Adrenal gland (tissue), 12 donors: ENCODE measurements around the gene HAPLN1. TPM values are rescaled to one million over a fixed set of nuclear protein-coding genes. Genes with fewer than 3 reads are reported as not detected.
A peak's percentile ranks its signal among the peaks of the same experiment; 100 is the strongest.

Source experiments
- DNase-seq, 7 donors: peaks; one replicate each; pipeline ENCODE4 v3.0.0-alpha.2; 2019 to 2020
- H3K27ac ChIP-seq, 5 donors: fragments of 200-600 bp; sonication (generic) in 4 of 5; 1 replicate in 3 of 5; 2 replicates in 2 of 5; pipeline versions ENCODE4 v1.5.1 to v1.8.0; 2016 to 2020; ENCODE audit warnings: mild to moderate bottlenecking in 1 of 5
- H3K27me3 ChIP-seq: fragments of 200-600 bp; 2 replicates; pipeline ENCODE4 v1.8.0; 2021
- H3K36me3 ChIP-seq, 2 donors: fragments of 200-600 bp; replicated peaks in 1 of 2; 1 replicate in 1 of 2; 2 replicates in 1 of 2; pipeline versions ENCODE4 v1.5.1 to v1.8.0; 2018 to 2022
- H3K4me1 ChIP-seq, 2 donors: fragments of 200-600 bp; replicated peaks in 1 of 2; 1 replicate in 1 of 2; 2 replicates in 1 of 2; pipeline versions ENCODE4 v1.5.1 to v1.8.0; 2018 to 2021
- H3K4me3 ChIP-seq, 4 donors: fragments of 200-600 bp; sonication (generic) in 3 of 4; one replicate each; pipeline ENCODE4 v1.5.1; 2016 to 2018
- H3K9me3 ChIP-seq, 3 donors: fragments of 200-600 bp; sonication (generic) in 1 of 3; replicated peaks in 1 of 3; 1 replicate in 2 of 3; 2 replicates in 1 of 3; pipeline versions ENCODE4 v1.5.1 to v1.8.0; 2016 to 2021
- CTCF ChIP-seq, 6 experiments: fragments of 450-650 bp in 4 of 6; fragments of 200-600 bp in 2 of 6; sonication (generic) in 1 of 6; IDR thresholded peaks; 1 replicate in 5 of 6; 2 replicates in 1 of 6; pipeline versions ENCODE4 v1.5.1 to v1.8.0; 2016 to 2021; ENCODE audit warnings: antibody characterized with exemption in 6 of 6, mild to moderate bottlenecking in 2 of 6, moderate library complexity in 1 of 6
- POLR2A ChIP-seq, 2 donors: fragments of 450-650 bp; IDR thresholded peaks; one replicate each; pipeline ENCODE4 v1.6.1; 2017; ENCODE audit warnings: antibody characterized with exemption in 2 of 2, mild to moderate bottlenecking in 2 of 2, moderate library complexity in 1 of 2
- WGBS, 4 donors: extraction: QIAGEN DNeasy Blood & Tissue Kit in 2 of 4; methylation state at CpG; one replicate each; pipeline versions ENCODE4 v1.1.5 to v1.1.7; 2013 to 2017; 5-methylcytosine and 5-hydroxymethylcytosine counted together
- intact Hi-C, 2 donors: fragments of 100-400 bp; cut with DNase I; formaldehyde crosslinking; loops; one replicate each; pipeline versions ENCODE4 v1.14.1 to v1.15.0; 2022 to 2023
- polyA plus RNA-seq, 3 donors: library from polyadenylated mRNA; stranded (reverse); fragments of 200-250 nt in 2 of 3; fragments of 350-450 nt in 1 of 3; fragmentation: Illumina TruSeq in 1 of 3; extraction: RNeasy Lipid Tissue Mini Kit (QIAGEN cat#74804) in 1 of 3; gene quantifications; one replicate each; pipeline ENCODE4 v1.2.3, GENCODE V29; 2013 to 2014
- total RNA-seq, 9 donors: library from RNA; depleted of rRNA in 4 of 9; stranded (reverse); fragments of >200 nt in 4 of 9; fragments of 120-200 nt in 1 of 9; fragmentation: NEBNext Ultra II Directional in 1 of 9; extraction: Animal tissue kit (Norgen Biotek cat#: 25700) in 1 of 9; gene quantifications; one replicate each; pipeline versions ENCODE4 v1.1.0 to v1.2.4, GENCODE V29; 2013 to 2023
- donor health status: healthy with polysubstance abuse.
- donor health status: Bipolar disorder and iron deficiency.
- donor health status: DM: yes; HTN: yes; CAD: no.
- donor health status: DM: no; HTN: no; CAD: no.
- donor health status: DM: no; HTN: no; CAD: no.
- donor health status: DM: yes; HTN: yes; CAD: no.

HAPLN1 gene
- total and polyA plus RNA-seq, 12 donors, result 0.11 TPM; not detected in 11

- no peak for DNase-seq
- H3K9me3 ChIP-seq, result no peaks in the 10 kb centered on the region
- H3K4me1 ChIP-seq, result no peaks in the 10 kb centered on the region
- H3K27me3 ChIP-seq, result no peaks in the 10 kb centered on the region
- H3K36me3 ChIP-seq, result no peaks in the 10 kb centered on the region
- intact Hi-C loops, result no loop called here
- TF ChIP-seq CTCF (IDR thresholded peaks at IDR 0.05), result no peak
- no peak for TF ChIP-seq POLR2A (IDR thresholded peaks at IDR 0.05)
- no peak overlapping the region for H3K27ac ChIP-seq
- no peak overlapping the region for H3K4me3 ChIP-seq
Observed at GRCh38 chr5:83614841-83615240, 105.8 kb downstream of the HAPLN1 start.

DNA sequence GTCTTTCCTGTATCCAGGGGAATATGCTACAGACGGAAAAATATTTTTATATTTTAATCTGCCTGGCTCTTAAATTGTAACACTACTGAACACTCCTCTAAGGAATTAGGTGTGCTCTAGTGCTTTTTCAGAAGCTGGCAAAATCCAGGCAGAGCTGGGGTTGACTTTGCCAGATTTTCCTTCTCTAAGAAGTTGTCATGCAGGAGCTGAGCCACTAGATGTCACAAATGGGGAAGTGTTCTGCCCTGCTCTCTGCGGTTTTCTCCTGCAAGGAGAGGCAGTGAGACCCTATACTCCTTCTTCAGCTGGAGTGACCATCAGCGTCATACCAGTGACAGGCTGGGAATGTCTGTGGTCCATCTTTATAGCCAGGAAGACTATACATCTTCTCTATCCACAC lies 112.5 kb downstream of the HAPLN1 start:
- no peaks in the 10 kb centered on the region for H3K4me1 ChIP-seq
- DNase-seq, result peak; percentile 20 to 64 (median 39)
- no peak overlapping the region for H3K27ac ChIP-seq
- no peak overlapping the region for H3K4me3 ChIP-seq
- H3K27me3 ChIP-seq, result no peaks in the 10 kb centered on the region
- H3K9me3 ChIP-seq, result no peaks in the 10 kb centered on the region
- no peak for TF ChIP-seq POLR2A (IDR thresholded peaks at IDR 0.05)
- peak in 5 of 6 experiments; percentile 31 to 49 (median 41) for TF ChIP-seq CTCF (IDR thresholded peaks at IDR 0.05)
- intact Hi-C loops, result no loop called here
- WGBS, 4 donors, result 8 to 17% (median 11%) methylated on average over 3 of the region's 3 CpGs
- no peaks in the 10 kb centered on the region for H3K36me3 ChIP-seq

GRCh38 chr5:83595217-83595616 lies 125.4 kb downstream of the HAPLN1 start:
- no peak for TF ChIP-seq CTCF (IDR thresholded peaks at IDR 0.05)
- no peak for TF ChIP-seq POLR2A (IDR thresholded peaks at IDR 0.05)
- no peaks in the 10 kb centered on the region for H3K9me3 ChIP-seq
- H3K27me3 ChIP-seq, result no peaks in the 10 kb centered on the region
- 94 to 98% (median 96%) methylated on average over 3 of the region's 3 CpGs for WGBS, 4 donors
- intact Hi-C loops, result no loop called here
- no peaks in the 10 kb centered on the region for H3K36me3 ChIP-seq
- no peaks in the 10 kb centered on the region for H3K4me1 ChIP-seq
- H3K27ac ChIP-seq, result no peak overlapping the region
- no peak for DNase-seq
- H3K4me3 ChIP-seq, result no peak overlapping the region

- H3K4me1 ChIP-seq, result no peaks in the 10 kb centered on the region
- H3K27me3 ChIP-seq, result no peaks in the 10 kb centered on the region
- no peak overlapping the region for H3K27ac ChIP-seq
- DNase-seq, result no peak
- H3K9me3 ChIP-seq, result no peaks in the 10 kb centered on the region
- H3K4me3 ChIP-seq, result no peak overlapping the region
- TF ChIP-seq POLR2A (IDR thresholded peaks at IDR 0.05) (no peak), CTCF (IDR thresholded peaks at IDR 0.05) (no peak)
- 73 to 83% (median 80%) methylated on average over 4 of the region's 4 CpGs for WGBS, 4 donors
- intact Hi-C loops, result no loop called here
- no peaks in the 10 kb centered on the region for H3K36me3 ChIP-seq
Observed at GRCh38 chr5:83590966-83591365, 129.7 kb downstream of the HAPLN1 start.
